GM12801 (cell line): ENCODE measurements around the gene PRPF8.

ENCODE experiments used
- CTCF ChIP-seq: IDR thresholded peaks from one replicate; pipeline ENCODE4 v1.5.1; 2011; ENCODE audit warnings: control low read depth; ENCODE audit not compliant: insufficient read length; ENCODE audit errors: extremely low read depth

Gene PRPF8

GRCh38 chr17:1620486-1620885 is 64.2 kb downstream of the PRPF8 start:
- no peak for TF ChIP-seq CTCF

- no peak for TF ChIP-seq CTCF
Observed at GRCh38 chr17:1617620-1618174, 67.0 kb downstream of the PRPF8 start.

- TF ChIP-seq CTCF = no peak
Observed at GRCh38 chr17:1616101-1616500, 68.6 kb downstream of the PRPF8 start.

- no peak for TF ChIP-seq CTCF
Observed at GRCh38 chr17:1612400-1612799, 72.3 kb downstream of the PRPF8 start.

GRCh38 chr17:1611715-1612114 is 73.0 kb downstream of the PRPF8 start:
- TF ChIP-seq CTCF = no peak

GRCh38 chr17:1608676-1609075 is 76.0 kb downstream of the PRPF8 start:
- no peak for TF ChIP-seq CTCF

- no peak for TF ChIP-seq CTCF
Observed at GRCh38 chr17:1607971-1608320, 76.7 kb downstream of the PRPF8 start.

GRCh38 chr17:1606352-1606985 is 78.2 kb downstream of the PRPF8 start:
- no peak for TF ChIP-seq CTCF
